Neural cell (in vitro differentiated cells): Measurements from ENCODE around the gene DCDC1. TPM values are rescaled to one million over a fixed set of nuclear protein-coding genes. Genes with fewer than 3 reads are reported as not detected.

ENCODE experiments used
- H2AFZ ChIP-seq: fragments of 200-600, 300-800 bp; sonication (generic), shearing (Covaris generic); 2 replicates; pipeline ENCODE4 v1.6.0; 2014; ENCODE audit warnings: low read depth, mild to moderate bottlenecking, antibody characterized with exemption, low read length, moderate library complexity
- H3F3A ChIP-seq: fragments of 200-600 bp; shearing (Covaris generic); 2 replicates; pipeline ENCODE4 v1.6.1; 2016; ENCODE audit warnings: mild to moderate bottlenecking, moderate library complexity, mixed read lengths, antibody characterized with exemption, low read length; ENCODE audit not compliant: insufficient read depth, poor library complexity, severe bottlenecking
- H3K27ac ChIP-seq: fragments of 200-600, 300-800 bp; sonication (generic), shearing (Covaris generic); 2 replicates; pipeline ENCODE4 v1.5.1; 2014; ENCODE audit warnings: mild to moderate bottlenecking, low read length, moderate library complexity
- H3K27me3 ChIP-seq: fragments of 300-800, 200-600 bp; sonication (generic), shearing (Covaris generic); 2 replicates; pipeline ENCODE4 v1.6.0; 2014; ENCODE audit warnings: mild to moderate bottlenecking, low read depth, low read length, moderate library complexity; ENCODE audit not compliant: insufficient read depth
- H3K36me3 ChIP-seq: fragments of 300-800, 200-600 bp; sonication (generic), shearing (Covaris generic); 2 replicates; pipeline ENCODE4 v1.5.1; 2014; ENCODE audit warnings: mild to moderate bottlenecking, antibody characterized with exemption, low read length, moderate library complexity; ENCODE audit not compliant: insufficient read depth
- H3K4me2 ChIP-seq: fragments of 300-800, 200-600 bp; sonication (generic), shearing (Covaris generic); 2 replicates; pipeline ENCODE4 v1.6.0; 2014; ENCODE audit warnings: mild to moderate bottlenecking, low read length
- H3K4me3 ChIP-seq: fragments of 300-800, 200-600 bp; sonication (generic), shearing (Covaris generic); 2 replicates; pipeline ENCODE4 v1.5.1; 2014; ENCODE audit warnings: mild to moderate bottlenecking, low read length, moderate library complexity
- H3K79me2 ChIP-seq: fragments of 200-600 bp; shearing (Covaris generic); replicated peaks from 2 replicates; pipeline ENCODE4 v1.6.0; 2014; ENCODE audit warnings: mild to moderate bottlenecking, low read length, moderate library complexity; ENCODE audit not compliant: insufficient read depth
- H3K9ac ChIP-seq: fragments of 300-800, 200-600 bp; sonication (generic), shearing (Covaris generic); 2 replicates; pipeline ENCODE4 v1.6.1; 2016; ENCODE audit warnings: mild to moderate bottlenecking, low read length, mixed read lengths
- H3K9me2 ChIP-seq: fragments of 200-600 bp; shearing (Covaris generic); 2 replicates; pipeline ENCODE4 v1.6.1; 2016; ENCODE audit warnings: mild to moderate bottlenecking, low read length, mixed read lengths; ENCODE audit not compliant: insufficient read depth
- H3K9me3 ChIP-seq: fragments of 200-600, 300-800 bp; sonication (generic), shearing (Covaris generic); 2 replicates; pipeline ENCODE4 v1.6.1; 2016; ENCODE audit warnings: mild to moderate bottlenecking, mixed run types, low read length, moderate library complexity, mixed read lengths
- H4K20me1 ChIP-seq: fragments of 200-600 bp; shearing (Covaris generic); 2 replicates; pipeline ENCODE4 v1.6.1; 2016; ENCODE audit warnings: mild to moderate bottlenecking, mixed run types; ENCODE audit not compliant: insufficient read depth
- CTCF ChIP-seq: fragments of 450-650 bp; IDR thresholded peaks from 2 replicates; pipeline ENCODE4 v1.5.1; 2014; ENCODE audit warnings: antibody characterized with exemption, mild to moderate bottlenecking, moderate library complexity; ENCODE audit not compliant: poor library complexity, severe bottlenecking
- EP300 ChIP-seq: fragments of 450-650 bp; conservative IDR thresholded peaks from 2 replicates; pipeline ENCODE4 v1.6.1; 2014; ENCODE audit warnings: antibody characterized with exemption, mild to moderate bottlenecking, moderate library complexity; ENCODE audit not compliant: poor library complexity, severe bottlenecking
- EZH2 ChIP-seq: fragments of 200-600, 300-800 bp; shearing (Covaris generic), sonication (generic); IDR thresholded peaks from 2 replicates; pipeline ENCODE4 v1.6.1; 2014; ENCODE audit warnings: antibody characterized with exemption, low read length, borderline replicate concordance, mild to moderate bottlenecking; ENCODE audit not compliant: insufficient read depth, poor library complexity, severe bottlenecking
- MXI1 ChIP-seq: fragments of 450-650 bp; conservative IDR thresholded peaks from 2 replicates; pipeline ENCODE4 v1.6.1; 2014; ENCODE audit warnings: antibody characterized with exemption, mild to moderate bottlenecking; ENCODE audit not compliant: poor library complexity, severe bottlenecking
- POLR2AphosphoS5 ChIP-seq: IDR thresholded peaks from 2 replicates; pipeline ENCODE4 v1.6.1; 2012
- RAD21 ChIP-seq: fragments of 450-650 bp; conservative IDR thresholded peaks from 2 replicates; pipeline ENCODE4 v1.6.1; 2014; ENCODE audit warnings: antibody characterized with exemption, mild to moderate bottlenecking, moderate library complexity
- REST ChIP-seq: IDR thresholded peaks from 2 replicates; pipeline ENCODE4 v1.6.1; 2012; ENCODE audit warnings: borderline replicate concordance
- SMC3 ChIP-seq: fragments of 450-650 bp; conservative IDR thresholded peaks from 2 replicates; pipeline ENCODE4 v1.6.1; 2014; ENCODE audit warnings: antibody characterized with exemption, mild to moderate bottlenecking, moderate library complexity; ENCODE audit not compliant: poor library complexity
- TAF1 ChIP-seq: IDR thresholded peaks from 2 replicates; pipeline ENCODE4 v1.6.1; 2012; ENCODE audit warnings: low read depth
- polyA plus RNA-seq: library from polyadenylated mRNA; depleted of rRNA; stranded (reverse); fragments of >200 nt; gene quantifications from 2 replicates; pipeline ENCODE4 v1.2.3, GENCODE V29; 2014

Gene DCDC1
- polyA plus RNA-seq, 1 donor from 2014 or later: 5.0 TPM

GRCh38 chr11:30855383-30856006 lies 514.0 kb downstream of the DCDC1 start:
- TF ChIP-seq EZH2 (no peak), RAD21 (peak; percentile 88), CTCF (peak; percentile 81), REST (no peak), SMC3 (peak; percentile 89)
- Histone ChIP-seq H3K79me2 (no peaks in the 10 kb centered on the region), H3K27me3 (no peaks in the 10 kb centered on the region), H3K9ac (no peak overlapping the region), H3K36me3 (no peaks in the 10 kb centered on the region), H3K4me3 (no peak overlapping the region), H3K9me2 (no peaks in the 10 kb centered on the region), H2AFZ (no peak overlapping the region), H3K9me3 (no peaks in the 10 kb centered on the region), H3K27ac (no peak overlapping the region), H3F3A (no peaks in the 10 kb centered on the region), H4K20me1 (no peaks in the 10 kb centered on the region), H3K4me2 (no peak overlapping the region)

- H3K4me3 ChIP-seq: no peak overlapping the region
- no peak overlapping the region for H3K9ac ChIP-seq
- TF ChIP-seq EP300: no peak
- H3F3A ChIP-seq: no peaks in the 10 kb centered on the region
- no peaks in the 10 kb centered on the region for H4K20me1 ChIP-seq
- H3K79me2 ChIP-seq: no peaks in the 10 kb centered on the region
- H3K9me3 ChIP-seq: no peaks in the 10 kb centered on the region
- no peaks in the 10 kb centered on the region for H3K9me2 ChIP-seq
- H3K27ac ChIP-seq: no peak overlapping the region
- no peak overlapping the region for H2AFZ ChIP-seq
- no peaks in the 10 kb centered on the region for H3K36me3 ChIP-seq
- no peaks in the 10 kb centered on the region for H3K27me3 ChIP-seq
- no peak overlapping the region for H3K4me2 ChIP-seq
Measured at GRCh38 chr11:30853439-30853838, 516.1 kb downstream of the DCDC1 start.

- Histone ChIP-seq H3K9me2 (no peaks in the 10 kb centered on the region), H3K36me3 (no peaks in the 10 kb centered on the region), H3K4me2 (no peak overlapping the region), H3K9ac (no peak overlapping the region), H3K27me3 (no peaks in the 10 kb centered on the region), H3K4me3 (no peak overlapping the region), H3F3A (no peaks in the 10 kb centered on the region), H3K9me3 (no peaks in the 10 kb centered on the region), H3K79me2 (no peaks in the 10 kb centered on the region), H4K20me1 (no peaks in the 10 kb centered on the region), H2AFZ (no peak overlapping the region), H3K27ac (no peak overlapping the region)
- TF ChIP-seq EZH2: no peak
- no peak for TF ChIP-seq REST
- TF ChIP-seq RAD21: no peak
- no peak for TF ChIP-seq POLR2AphosphoS5
- no peak for TF ChIP-seq CTCF
- TF ChIP-seq EP300: no peak
- no peak for TF ChIP-seq MXI1
- no peak for TF ChIP-seq TAF1
- no peak for TF ChIP-seq SMC3
Measured at GRCh38 chr11:30852645-30853044, 516.9 kb downstream of the DCDC1 start.
